ENCODE measurements around the gene ALDH1B1. TPM values are rescaled to one million over a fixed set of nuclear protein-coding genes. Genes with fewer than 3 reads are reported as not detected.

The ALDH1B1 gene
- total and polyA plus RNA-seq, 10 of the 15 experiments (the other 5 are each of a cell fraction or from before 2014, with no cell fraction given) = 8.6 to 38.5 (median 30.9) TPM

DNA sequence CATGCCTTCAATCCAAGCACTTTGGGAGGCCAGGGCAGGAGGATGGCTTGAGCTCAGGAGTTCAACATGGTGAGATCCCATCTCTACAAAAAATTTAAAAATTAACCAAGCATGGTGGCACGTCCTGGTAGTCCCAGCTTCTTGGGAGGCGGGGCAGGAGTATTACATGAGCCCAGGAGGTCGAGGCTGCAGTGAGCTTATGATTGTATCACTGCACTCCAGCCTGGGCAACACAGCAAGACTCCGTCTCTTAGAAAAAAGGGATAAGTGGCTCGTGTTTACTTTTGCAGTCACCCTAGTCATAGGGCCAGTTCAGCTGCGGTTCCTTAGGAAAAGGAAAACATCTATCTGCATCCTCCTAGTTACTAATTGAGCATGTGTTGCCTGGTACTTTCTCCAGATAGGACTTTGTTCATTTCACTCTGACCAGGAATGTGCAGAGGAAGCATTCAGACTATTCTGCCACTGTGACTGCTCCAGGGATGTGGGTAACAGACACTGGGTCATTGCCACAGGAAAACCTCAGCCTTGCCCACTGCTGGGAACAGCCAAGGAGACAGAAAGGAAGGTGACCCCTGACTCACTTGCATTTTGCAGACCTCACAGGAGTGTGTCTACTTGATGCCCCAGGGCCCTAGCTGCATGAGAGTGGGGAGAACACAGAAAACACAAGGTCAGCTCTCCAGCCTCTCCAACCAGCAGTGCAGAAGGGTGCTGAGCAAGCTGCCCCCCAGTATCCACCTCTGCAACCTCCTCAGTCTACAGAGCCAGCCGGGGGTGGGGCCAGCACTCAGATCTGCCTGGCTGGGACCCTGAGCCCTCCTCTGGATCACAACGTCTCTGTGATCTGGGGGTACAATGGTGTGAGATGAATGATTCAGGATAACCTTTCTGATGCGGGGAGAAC, 33.9 kb upstream of the ALDH1B1 start:
- H3K27me3 ChIP-seq (replicated peaks in 1 of 2; ENCODE audit: control insufficient read depth in 2 of 2, insufficient read depth in 2 of 2, low read length in 1 of 2) = no peaks in the 10 kb centered on the region
- no peaks in the 10 kb centered on the region for H4K20me1 ChIP-seq (ENCODE audit: control insufficient read depth, insufficient read depth)
- H2AFZ ChIP-seq (ENCODE audit: control insufficient read depth, low read depth, low read length) = no peak overlapping the region
- CTCF ChIA-PET = interaction anchor here (1.0 to 10.7 kb wide), 5 partner anchors 9 to 446 kb away, joined by 3 to 120 read pairs (median 4); no protein-coding TSS in a partner anchor
- SMC1A ChIA-PET (ENCODE audit: uncharacterized antibody, unreplicated experiment) = interaction anchor here (0.5 to 3.8 kb wide), 8 partner anchors 8 to 586 kb away, joined by 3 to 19 read pairs (median 4); no protein-coding TSS in a partner anchor
- RAD21 ChIA-PET (ENCODE audit: unreplicated experiment) = no interaction called here
- no peaks in the 10 kb centered on the region for H3K36me3 ChIP-seq (ENCODE audit: control insufficient read depth in 2 of 2, insufficient read depth in 2 of 2, low read length in 1 of 2)
- no peaks in the 10 kb centered on the region for H3K9me3 ChIP-seq (replicated peaks; ENCODE audit: control insufficient read depth, insufficient read depth, low read length)
- POLR2A ChIA-PET = interaction anchor here (1.2 to 1.5 kb wide), 2 partner anchors 194 to 447 kb away, joined by 3 read pairs; no protein-coding TSS in a partner anchor
- H3K4me1 ChIP-seq (ENCODE audit: control insufficient read depth, insufficient read depth, low read length) = no peaks in the 10 kb centered on the region
- DNase-seq (ENCODE audit: low read depth, low spot score) = no peak
- no peak for FAIRE-seq
- H3K4me3 ChIP-seq = no peak overlapping the region
- in situ Hi-C loops (cut with MboI) = no loop called here
- intact Hi-C loops (cut with micrococcal nuclease; ENCODE audit: unreplicated experiment) = no loop called here
- H3K27ac ChIP-seq (ENCODE audit: control insufficient read depth, insufficient read depth) = no peak overlapping the region
- no TSS peak for BruUV-seq (replicated peaks)
- no peaks in the 10 kb centered on the region for H3K79me2 ChIP-seq (ENCODE audit: control insufficient read depth, insufficient read depth, low read length)
- H3K9ac ChIP-seq (ENCODE audit: control insufficient read depth, insufficient read depth, low read length) = no peak overlapping the region
- no peak overlapping the region for H3K4me2 ChIP-seq (ENCODE audit: control insufficient read depth, insufficient read depth)
- WGBS (ENCODE audit: insufficient coverage, insufficient replicate concordance, low lambda C conversion rate, missing lambda C conversion rate) = 11% methylated on average over 9 of the region's 9 CpGs
- ATAC-seq = no peak
- no peak for TF ChIP-seq SIN3A (IDR thresholded peaks at IDR 0.05; ENCODE audit: low read depth, low read length)
- no peak for TF ChIP-seq IKZF1 (conservative IDR thresholded peaks at IDR 0.05)
- TF ChIP-seq SMC3 (IDR thresholded peaks at IDR 0.05; ENCODE audit: borderline replicate concordance, low read length) = no peak
- TF ChIP-seq, protein P1, sequence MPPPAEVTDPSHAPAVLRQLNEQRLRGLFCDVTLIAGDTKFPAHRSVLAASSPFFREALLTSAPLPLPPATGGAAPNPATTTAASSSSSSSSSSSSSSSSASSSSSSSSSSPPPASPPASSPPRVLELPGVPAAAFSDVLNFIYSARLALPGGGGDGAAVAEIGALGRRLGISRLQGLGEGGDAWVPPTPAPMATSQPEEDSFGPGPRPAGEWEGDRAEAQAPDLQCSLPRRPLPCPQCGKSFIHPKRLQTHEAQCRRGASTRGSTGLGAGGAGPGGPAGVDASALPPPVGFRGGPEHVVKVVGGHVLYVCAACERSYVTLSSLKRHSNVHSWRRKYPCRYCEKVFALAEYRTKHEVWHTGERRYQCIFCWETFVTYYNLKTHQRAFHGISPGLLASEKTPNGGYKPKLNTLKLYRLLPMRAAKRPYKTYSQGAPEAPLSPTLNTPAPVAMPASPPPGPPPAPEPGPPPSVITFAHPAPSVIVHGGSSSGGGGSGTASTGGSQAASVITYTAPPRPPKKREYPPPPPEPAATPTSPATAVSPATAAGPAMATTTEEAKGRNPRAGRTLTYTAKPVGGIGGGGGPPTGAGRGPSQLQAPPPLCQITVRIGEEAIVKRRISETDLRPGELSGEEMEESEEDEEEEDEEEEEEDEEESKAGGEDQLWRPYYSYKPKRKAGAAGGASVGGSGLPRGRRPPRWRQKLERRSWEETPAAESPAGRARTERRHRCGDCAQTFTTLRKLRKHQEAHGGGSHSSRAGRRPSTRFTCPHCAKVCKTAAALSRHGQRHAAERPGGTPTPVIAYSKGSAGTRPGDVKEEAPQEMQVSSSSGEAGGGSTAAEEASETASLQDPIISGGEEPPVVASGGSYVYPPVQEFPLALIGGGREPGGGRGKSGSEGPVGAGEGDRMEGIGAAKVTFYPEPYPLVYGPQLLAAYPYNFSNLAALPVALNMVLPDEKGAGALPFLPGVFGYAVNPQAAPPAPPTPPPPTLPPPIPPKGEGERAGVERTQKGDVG (CRISPR knock-in tag; IDR thresholded peaks at IDR 0.05) = no peak
- no peak for TF ChIP-seq BRCA1 (IDR thresholded peaks at IDR 0.05; ENCODE audit: low read depth, low read length)
- TF ChIP-seq, protein P2, sequence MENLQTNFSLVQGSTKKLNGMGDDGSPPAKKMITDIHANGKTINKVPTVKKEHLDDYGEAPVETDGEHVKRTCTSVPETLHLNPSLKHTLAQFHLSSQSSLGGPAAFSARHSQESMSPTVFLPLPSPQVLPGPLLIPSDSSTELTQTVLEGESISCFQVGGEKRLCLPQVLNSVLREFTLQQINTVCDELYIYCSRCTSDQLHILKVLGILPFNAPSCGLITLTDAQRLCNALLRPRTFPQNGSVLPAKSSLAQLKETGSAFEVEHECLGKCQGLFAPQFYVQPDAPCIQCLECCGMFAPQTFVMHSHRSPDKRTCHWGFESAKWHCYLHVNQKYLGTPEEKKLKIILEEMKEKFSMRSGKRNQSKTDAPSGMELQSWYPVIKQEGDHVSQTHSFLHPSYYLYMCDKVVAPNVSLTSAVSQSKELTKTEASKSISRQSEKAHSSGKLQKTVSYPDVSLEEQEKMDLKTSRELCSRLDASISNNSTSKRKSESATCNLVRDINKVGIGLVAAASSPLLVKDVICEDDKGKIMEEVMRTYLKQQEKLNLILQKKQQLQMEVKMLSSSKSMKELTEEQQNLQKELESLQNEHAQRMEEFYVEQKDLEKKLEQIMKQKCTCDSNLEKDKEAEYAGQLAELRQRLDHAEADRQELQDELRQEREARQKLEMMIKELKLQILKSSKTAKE (IDR thresholded peaks at IDR 0.05; ENCODE audit: low read depth, poor library complexity, severe bottlenecking) = no peak
- TF ChIP-seq PAX8 (IDR thresholded peaks at IDR 0.05) = no peak
- TF ChIP-seq, protein P3, sequence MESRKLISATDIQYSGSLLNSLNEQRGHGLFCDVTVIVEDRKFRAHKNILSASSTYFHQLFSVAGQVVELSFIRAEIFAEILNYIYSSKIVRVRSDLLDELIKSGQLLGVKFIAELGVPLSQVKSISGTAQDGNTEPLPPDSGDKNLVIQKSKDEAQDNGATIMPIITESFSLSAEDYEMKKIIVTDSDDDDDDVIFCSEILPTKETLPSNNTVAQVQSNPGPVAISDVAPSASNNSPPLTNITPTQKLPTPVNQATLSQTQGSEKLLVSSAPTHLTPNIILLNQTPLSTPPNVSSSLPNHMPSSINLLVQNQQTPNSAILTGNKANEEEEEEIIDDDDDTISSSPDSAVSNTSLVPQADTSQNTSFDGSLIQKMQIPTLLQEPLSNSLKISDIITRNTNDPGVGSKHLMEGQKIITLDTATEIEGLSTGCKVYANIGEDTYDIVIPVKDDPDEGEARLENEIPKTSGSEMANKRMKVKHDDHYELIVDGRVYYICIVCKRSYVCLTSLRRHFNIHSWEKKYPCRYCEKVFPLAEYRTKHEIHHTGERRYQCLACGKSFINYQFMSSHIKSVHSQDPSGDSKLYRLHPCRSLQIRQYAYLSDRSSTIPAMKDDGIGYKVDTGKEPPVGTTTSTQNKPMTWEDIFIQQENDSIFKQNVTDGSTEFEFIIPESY (IDR thresholded peaks at IDR 0.05) = no peak
- no peak for TF ChIP-seq MEF2B (IDR thresholded peaks at IDR 0.05; ENCODE audit: partially characterized antibody, poor library complexity, severe bottlenecking)
- no peak for TF ChIP-seq HDGF (IDR thresholded peaks at IDR 0.05)
- no peak for TF ChIP-seq TBL1XR1 (IDR thresholded peaks at IDR 0.05; ENCODE audit: low read depth, low read length)
- TF ChIP-seq NBN (IDR thresholded peaks at IDR 0.05) = no peak
- TF ChIP-seq WRNIP1 (IDR thresholded peaks at IDR 0.05; ENCODE audit: borderline replicate concordance, low read depth, low read length) = no peak
- TF ChIP-seq PML (IDR thresholded peaks at IDR 0.05; ENCODE audit: low read length) = no peak
